ENCODE measurements around the gene GBP1. TPM values are rescaled to one million over a fixed set of nuclear protein-coding genes. Genes with fewer than 3 reads are reported as not detected.
"Not testable (repeated sequence)": the region's sequence is repeated elsewhere in the genome, so short reads cannot be mapped to it uniquely, and the experiment has no call there.

The GBP1 gene
- total RNA-seq, 1 donor from 2014 or later: 1.8 TPM

DNA sequence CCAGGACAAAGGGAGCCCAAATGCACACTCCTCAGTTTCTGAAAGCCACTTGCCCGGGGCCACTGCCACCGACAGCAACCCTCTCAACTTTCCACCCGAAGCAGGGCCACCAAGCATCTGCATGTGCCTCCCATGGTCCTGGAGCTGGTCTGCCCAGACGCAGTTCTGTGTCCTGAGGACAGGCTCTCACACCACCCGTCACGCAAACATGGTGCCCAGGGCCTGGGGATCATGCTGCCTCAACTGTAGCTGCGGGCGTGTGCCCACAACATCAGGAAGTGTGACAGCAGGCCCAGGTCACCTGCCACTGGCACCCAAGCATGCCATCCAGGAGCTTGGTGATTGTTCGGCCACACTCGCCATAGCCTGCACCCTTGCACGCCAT, 14.4 kb downstream of the GBP1 start:
- Histone ChIP-seq H3K27me3 (ENCODE audit: control insufficient read depth, insufficient read depth, low read length) (no peaks in the 10 kb centered on the region), H3K4me3 (ENCODE audit: low read depth, low read length) (no peak overlapping the region), H3K36me3 (ENCODE audit: control insufficient read depth, insufficient read depth, low read length) (no peaks in the 10 kb centered on the region)
- no peak for FAIRE-seq
- DNase-seq (ENCODE audit: low read depth): no peak
- TF ChIP-seq, protein P1, sequence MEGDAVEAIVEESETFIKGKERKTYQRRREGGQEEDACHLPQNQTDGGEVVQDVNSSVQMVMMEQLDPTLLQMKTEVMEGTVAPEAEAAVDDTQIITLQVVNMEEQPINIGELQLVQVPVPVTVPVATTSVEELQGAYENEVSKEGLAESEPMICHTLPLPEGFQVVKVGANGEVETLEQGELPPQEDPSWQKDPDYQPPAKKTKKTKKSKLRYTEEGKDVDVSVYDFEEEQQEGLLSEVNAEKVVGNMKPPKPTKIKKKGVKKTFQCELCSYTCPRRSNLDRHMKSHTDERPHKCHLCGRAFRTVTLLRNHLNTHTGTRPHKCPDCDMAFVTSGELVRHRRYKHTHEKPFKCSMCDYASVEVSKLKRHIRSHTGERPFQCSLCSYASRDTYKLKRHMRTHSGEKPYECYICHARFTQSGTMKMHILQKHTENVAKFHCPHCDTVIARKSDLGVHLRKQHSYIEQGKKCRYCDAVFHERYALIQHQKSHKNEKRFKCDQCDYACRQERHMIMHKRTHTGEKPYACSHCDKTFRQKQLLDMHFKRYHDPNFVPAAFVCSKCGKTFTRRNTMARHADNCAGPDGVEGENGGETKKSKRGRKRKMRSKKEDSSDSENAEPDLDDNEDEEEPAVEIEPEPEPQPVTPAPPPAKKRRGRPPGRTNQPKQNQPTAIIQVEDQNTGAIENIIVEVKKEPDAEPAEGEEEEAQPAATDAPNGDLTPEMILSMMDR (IDR thresholded peaks at IDR 0.05; ENCODE audit: insufficient read depth, low read length, severe bottlenecking): no peak

DNA sequence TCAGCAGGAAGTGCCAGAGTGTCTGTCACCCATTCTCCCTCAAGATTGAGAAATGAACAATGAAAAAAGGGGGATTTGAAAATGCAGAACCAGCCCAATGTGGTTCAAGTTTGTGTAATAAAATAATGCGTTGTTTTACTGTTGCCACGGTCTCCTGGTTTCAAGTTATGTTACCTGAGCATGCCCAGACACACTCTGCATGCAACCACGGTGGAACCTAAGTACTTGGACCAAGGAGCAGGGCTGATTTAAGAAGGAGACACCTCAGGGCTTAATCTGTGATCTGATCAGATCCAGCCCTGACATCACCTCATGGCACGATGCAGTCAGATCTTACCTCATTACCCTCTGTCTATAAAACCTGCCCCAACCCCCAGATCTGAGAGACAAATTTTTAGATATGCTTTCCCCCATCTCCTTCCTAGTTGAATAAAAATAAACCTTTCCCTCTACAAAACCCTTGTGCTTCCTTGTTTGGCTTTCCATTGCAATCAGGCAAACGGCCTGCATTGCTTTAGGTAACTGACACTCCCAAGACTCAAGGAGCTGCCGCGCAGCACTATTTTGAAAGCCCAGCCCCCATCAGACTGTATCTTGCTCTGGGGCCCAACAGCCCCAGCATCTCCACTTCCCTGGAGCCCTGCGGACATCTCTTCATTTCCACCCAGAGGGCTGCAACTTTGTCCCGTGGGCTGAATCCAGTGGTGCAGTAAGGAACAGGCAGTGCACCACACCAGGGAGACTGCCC, 14.9 kb downstream of the GBP1 start:
- H3K36me3 ChIP-seq (ENCODE audit: control insufficient read depth, insufficient read depth, low read length); H3K27me3 ChIP-seq (ENCODE audit: control insufficient read depth, insufficient read depth, low read length); H3K4me3 ChIP-seq (ENCODE audit: low read depth, low read length): not testable (repeated sequence)
- DNase-seq (ENCODE audit: low read depth) (peak; percentile 75), FAIRE-seq (peak; percentile 93)

DNA sequence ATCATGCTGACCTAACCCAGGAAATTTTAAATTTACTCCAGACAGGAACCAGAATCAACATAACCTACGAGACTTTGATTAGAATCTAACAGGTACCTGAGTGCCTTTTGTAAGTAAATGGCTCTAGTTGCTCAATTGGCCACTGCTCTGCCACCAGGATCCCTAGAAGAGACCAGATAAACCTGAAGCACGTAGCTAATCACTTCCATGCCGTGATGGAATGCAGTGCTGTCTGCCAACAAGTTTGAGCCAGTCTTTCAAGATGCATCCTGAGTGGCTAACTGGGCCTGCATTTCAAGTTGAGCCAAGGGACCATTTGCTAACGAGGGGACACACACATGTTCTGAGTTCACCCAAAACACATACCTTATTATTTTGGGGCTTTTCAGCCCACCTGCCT, 15.8 kb downstream of the GBP1 start:
- not testable (repeated sequence) for DNase-seq (ENCODE audit: low read depth); H3K4me3 ChIP-seq (ENCODE audit: low read depth, low read length); H3K27me3 ChIP-seq (ENCODE audit: control insufficient read depth, insufficient read depth, low read length); H3K36me3 ChIP-seq (ENCODE audit: control insufficient read depth, insufficient read depth, low read length)
- FAIRE-seq: peak; percentile 76

DNA sequence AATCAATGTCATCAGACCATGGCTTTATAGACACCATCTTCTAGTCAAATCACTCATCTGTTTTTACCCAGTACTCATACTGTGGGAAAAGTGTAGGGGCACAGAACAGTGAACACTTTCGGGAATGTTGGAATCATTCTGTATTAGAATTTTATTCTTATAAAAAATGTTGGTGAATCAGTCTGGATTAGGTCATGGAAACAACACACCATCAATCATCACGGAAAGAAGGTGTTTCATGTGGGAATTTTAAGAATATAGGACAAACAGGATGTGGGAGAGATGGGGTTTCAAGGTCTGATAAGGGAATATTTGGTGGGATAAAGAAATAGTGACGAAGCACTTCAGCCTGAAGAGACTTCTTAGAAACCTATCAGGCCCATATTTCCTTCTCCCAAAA, 17.3 kb downstream of the GBP1 start:
- H3K27me3 ChIP-seq (ENCODE audit: control insufficient read depth, insufficient read depth, low read length): no peaks in the 10 kb centered on the region
- H3K36me3 ChIP-seq (ENCODE audit: control insufficient read depth, insufficient read depth, low read length): no peaks in the 10 kb centered on the region
- DNase-seq (ENCODE audit: low read depth) (peak; percentile 90), FAIRE-seq (no peak)
- TF ChIP-seq, protein P1 (IDR thresholded peaks at IDR 0.05; ENCODE audit: insufficient read depth, low read length, severe bottlenecking): no peak
- no peak overlapping the region for H3K4me3 ChIP-seq (ENCODE audit: low read depth, low read length)

DNA sequence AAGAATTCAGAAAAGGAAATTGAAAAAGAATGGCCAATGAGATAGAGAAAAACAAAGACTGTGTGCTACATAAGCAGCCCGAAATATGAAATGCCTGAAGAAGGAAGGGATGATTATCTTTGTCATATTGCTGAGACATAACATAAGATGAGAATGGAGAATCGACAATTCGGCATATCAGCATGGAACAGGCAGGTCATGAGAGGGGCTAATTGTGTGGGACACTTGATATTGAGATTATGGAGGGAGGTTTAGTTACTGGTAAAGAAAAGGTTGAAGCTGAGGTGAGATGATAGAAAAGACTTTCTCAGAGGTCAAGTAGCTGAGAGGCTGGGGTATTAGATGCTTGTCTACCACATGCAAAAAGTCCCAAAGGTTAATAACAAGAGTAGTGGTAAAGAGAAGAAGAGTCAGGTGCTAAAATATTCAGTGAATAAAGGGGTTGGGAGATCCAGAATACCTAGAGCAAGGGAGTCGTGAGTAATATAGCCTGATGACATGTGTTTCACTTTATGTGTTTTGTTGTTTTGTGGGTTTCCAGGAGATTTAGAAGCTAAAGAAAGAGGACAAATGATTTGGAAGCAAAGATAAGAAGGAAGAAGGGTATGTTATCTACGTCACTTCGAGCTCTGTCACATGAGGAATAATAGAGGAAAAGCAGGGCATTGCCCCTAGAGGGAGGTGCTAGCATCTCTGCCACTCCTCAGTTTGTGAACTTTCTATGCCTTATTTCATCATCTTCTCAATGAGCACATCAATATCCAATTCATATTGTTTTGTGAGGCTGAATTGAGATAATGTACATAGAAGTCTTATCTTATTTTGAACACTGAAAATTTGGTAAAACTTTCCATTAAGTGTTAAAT, 18.5 kb downstream of the GBP1 start:
- peak; percentile 27 for DNase-seq (ENCODE audit: low read depth)
- H3K4me3 ChIP-seq (ENCODE audit: low read depth, low read length); FAIRE-seq; H3K27me3 ChIP-seq (ENCODE audit: control insufficient read depth, insufficient read depth, low read length); H3K36me3 ChIP-seq (ENCODE audit: control insufficient read depth, insufficient read depth, low read length): not testable (repeated sequence)
- TF ChIP-seq, protein P1 (IDR thresholded peaks at IDR 0.05; ENCODE audit: insufficient read depth, low read length, severe bottlenecking): peak; percentile 7

DNA sequence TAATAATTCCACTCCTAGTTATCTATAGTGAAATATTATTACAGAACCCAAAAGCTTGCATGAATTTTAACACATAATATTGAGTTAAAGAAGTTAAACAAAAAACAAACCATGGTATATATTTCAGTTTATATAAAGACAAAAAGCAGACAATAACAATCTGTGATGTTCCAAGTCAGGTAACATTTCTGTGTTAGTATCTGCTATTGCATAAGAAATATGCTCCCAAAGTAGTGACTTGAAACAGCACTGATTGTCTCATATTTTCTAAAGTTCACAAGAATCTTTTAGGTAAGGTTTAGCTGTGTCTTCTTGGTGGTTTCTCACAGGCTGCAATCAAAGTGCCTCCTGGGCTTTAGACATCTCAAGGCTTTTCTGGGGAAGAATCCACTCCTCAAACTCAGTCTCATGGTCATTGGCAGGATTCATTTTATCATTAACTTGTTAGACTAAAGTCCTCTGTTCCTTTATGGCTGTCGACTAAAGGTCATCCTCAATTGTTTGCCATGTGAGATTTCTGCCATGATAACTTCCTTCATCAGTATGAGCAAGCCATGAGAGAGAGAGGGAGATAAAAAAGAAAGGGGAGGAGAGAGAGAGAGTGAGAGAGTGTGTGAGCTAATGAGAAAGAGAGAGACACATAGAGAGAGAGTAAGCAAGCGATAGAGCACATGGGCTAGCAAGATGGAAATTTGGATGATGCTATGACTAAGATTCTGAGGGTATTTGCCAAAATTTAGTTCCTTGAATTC, 19.9 kb downstream of the GBP1 start:
- Histone ChIP-seq H3K36me3 (ENCODE audit: control insufficient read depth, insufficient read depth, low read length) (no peaks in the 10 kb centered on the region), H3K4me3 (ENCODE audit: low read depth, low read length) (no peak overlapping the region), H3K27me3 (ENCODE audit: control insufficient read depth, insufficient read depth, low read length) (no peaks in the 10 kb centered on the region)
- DNase-seq (ENCODE audit: low read depth): no peak
- FAIRE-seq: no peak
- TF ChIP-seq, protein P1 (IDR thresholded peaks at IDR 0.05; ENCODE audit: insufficient read depth, low read length, severe bottlenecking): no peak
